Neutrophil (primary cell): ENCODE data around the gene CALML3.

Source experiments
- H3K27ac ChIP-seq: fragments of 200-600 bp; sonication (generic); 2 replicates; pipeline ENCODE4 v1.5.1; 2016; ENCODE audit warnings: mild to moderate bottlenecking, moderate library complexity
- H3K27me3 ChIP-seq: fragments of 200-600 bp; sonication (generic); 2 replicates; pipeline ENCODE4 v1.6.0; 2016; ENCODE audit warnings: mild to moderate bottlenecking
- H3K36me3 ChIP-seq: fragments of 200-600 bp; sonication (generic); 2 replicates; pipeline ENCODE4 v1.5.1; 2017
- H3K4me1 ChIP-seq, 2 experiments: fragments of 200-600 bp in 1 of 2; sonication (generic) in 1 of 2; 1 replicate in 1 of 2; 2 replicates in 1 of 2; pipeline versions ENCODE4 v1.5.1 to v1.6.1; 2013 to 2016; ENCODE audit warnings: low read depth in 1 of 2, low read length in 1 of 2, mild to moderate bottlenecking in 1 of 2, moderate library complexity in 1 of 2; ENCODE audit not compliant: control insufficient read depth in 1 of 2, insufficient read depth in 1 of 2
- H3K4me3 ChIP-seq, 2 experiments: fragments of 200-600 bp in 1 of 2; sonication (generic) in 1 of 2; 1 replicate in 1 of 2; 2 replicates in 1 of 2; pipeline ENCODE4 v1.5.1; 2013 to 2016; ENCODE audit warnings: low read depth in 1 of 2, low read length in 1 of 2, mild to moderate bottlenecking in 1 of 2, moderate library complexity in 1 of 2
- H3K9me3 ChIP-seq: fragments of 200-600 bp; sonication (generic); 2 replicates; pipeline ENCODE4 v1.5.1; 2016
- CTCF ChIP-seq: fragments of 200-600 bp; sonication (generic); IDR thresholded peaks from 2 replicates; pipeline ENCODE4 v1.5.1; 2016; ENCODE audit warnings: antibody characterized with exemption

CALML3 gene

GRCh38 chr10:5560817-5561703 lies 36.3 kb downstream of the CALML3 start:
- TF ChIP-seq CTCF, result no peak
- Histone ChIP-seq H3K4me1 (no peaks in the 10 kb centered on the region), H3K9me3 (no peaks in the 10 kb centered on the region), H3K27me3 (no peaks in the 10 kb centered on the region), H3K4me3 (no peak overlapping the region), H3K27ac (no peak overlapping the region), H3K36me3 (no peaks in the 10 kb centered on the region)

GRCh38 chr10:5561704-5562645 lies 37.2 kb downstream of the CALML3 start:
- Histone ChIP-seq H3K4me1 (no peaks in the 10 kb centered on the region), H3K9me3 (no peaks in the 10 kb centered on the region), H3K4me3 (no peak overlapping the region), H3K36me3 (no peaks in the 10 kb centered on the region), H3K27ac (no peak overlapping the region), H3K27me3 (no peaks in the 10 kb centered on the region)
- no peak for TF ChIP-seq CTCF

- no peaks in the 10 kb centered on the region for H3K36me3 ChIP-seq
- H3K4me3 ChIP-seq, result no peak overlapping the region
- H3K4me1 ChIP-seq, result no peaks in the 10 kb centered on the region
- no peak overlapping the region for H3K27ac ChIP-seq
- TF ChIP-seq CTCF, result no peak
- H3K9me3 ChIP-seq, result no peaks in the 10 kb centered on the region
- no peaks in the 10 kb centered on the region for H3K27me3 ChIP-seq
These were observed 38.7 kb downstream of the CALML3 start for GRCh38 chr10:5563321-5563961.

- Histone ChIP-seq H3K36me3 (no peaks in the 10 kb centered on the region), H3K27ac (no peak overlapping the region), H3K4me3 (no peak overlapping the region), H3K27me3 (no peaks in the 10 kb centered on the region), H3K4me1 (no peaks in the 10 kb centered on the region), H3K9me3 (no peaks in the 10 kb centered on the region)
- no peak for TF ChIP-seq CTCF
These were observed 39.3 kb downstream of the CALML3 start for GRCh38 chr10:5563991-5564536.

GRCh38 chr10:5564537-5565204 lies 39.9 kb downstream of the CALML3 start:
- Histone ChIP-seq H3K36me3 (no peaks in the 10 kb centered on the region), H3K4me1 (no peaks in the 10 kb centered on the region), H3K4me3 (no peak overlapping the region), H3K27me3 (no peaks in the 10 kb centered on the region), H3K9me3 (no peaks in the 10 kb centered on the region), H3K27ac (no peak overlapping the region)
- no peak for TF ChIP-seq CTCF
